Body of pancreas (tissue), 4 donors: ENCODE measurements around the gene MACROH2A2. TPM values are rescaled to one million over a fixed set of nuclear protein-coding genes. Genes with fewer than 3 reads are reported as not detected.

Experiments
- ATAC-seq: fragments of 150-250 bp; one replicate; pipeline ENCODE4 v1.9.1; 2016
- DNase-seq, 4 donors: peaks; one replicate each; pipeline ENCODE4 v3.0.0-alpha.2; 2019
- H3K27ac ChIP-seq, 4 donors: fragments of 200-600 bp; sonication (generic); 1 replicate in 3 of 4; 2 replicates in 1 of 4; pipeline versions ENCODE4 v1.5.1 to v1.6.1; 2016 to 2019; ENCODE audit warnings: mild to moderate bottlenecking in 1 of 4, mixed read lengths in 1 of 4, moderate library complexity in 1 of 4
- H3K27me3 ChIP-seq, 2 donors: fragments of 200-600 bp; sonication (generic); one replicate each; pipeline ENCODE4 v1.6.0; 2016; ENCODE audit warnings: mild to moderate bottlenecking in 1 of 2
- H3K36me3 ChIP-seq, 2 donors: fragments of 200-600 bp; sonication (generic); replicated peaks in 1 of 2; 2 replicates each; pipeline ENCODE4 v1.5.1; 2016; ENCODE audit warnings: low read depth in 2 of 2; ENCODE audit not compliant: insufficient read depth in 1 of 2
- H3K4me1 ChIP-seq: fragments of 200-600 bp; sonication (generic); one replicate; pipeline ENCODE4 v1.6.0; 2016
- H3K4me3 ChIP-seq, 2 donors: fragments of 200-600 bp; sonication (generic); 1 replicate in 1 of 2; 2 replicates in 1 of 2; pipeline ENCODE4 v1.5.1; 2016 to 2019
- H3K9me3 ChIP-seq, 3 donors: fragments of 200-600 bp; sonication (generic); 1 replicate in 2 of 3; 2 replicates in 1 of 3; pipeline ENCODE4 v1.5.1; 2016
- CTCF ChIP-seq, 7 experiments: fragments of 450-650 bp in 4 of 7; fragments of 200-600 bp in 3 of 7; sonication (generic) in 3 of 7; IDR thresholded peaks; one replicate each; pipeline ENCODE4 v1.5.1; 2016 to 2019; ENCODE audit warnings: antibody characterized with exemption in 7 of 7
- POLR2A ChIP-seq, 3 donors: fragments of 450-650 bp; IDR thresholded peaks; one replicate each; pipeline ENCODE4 v1.6.1; 2016; ENCODE audit warnings: antibody characterized with exemption in 3 of 3, mild to moderate bottlenecking in 2 of 3
- WGBS, 2 donors: methylation state at CpG; one replicate each; pipeline ENCODE4 v1.1.5; 2017; 5-methylcytosine and 5-hydroxymethylcytosine counted together
- intact Hi-C: fragments of 100-400 bp; cut with DNase I; formaldehyde crosslinking; loops from one replicate; pipeline ENCODE4 v1.15.1; 2023
- total RNA-seq, 2 donors: library from RNA; depleted of rRNA; stranded (reverse); fragments of >200 nt; gene quantifications; one replicate each; pipeline ENCODE4 v1.1.0, GENCODE V29; 2016

MACROH2A2 gene
- total RNA-seq, 2 donors from 2014 or later, result 0.99 to 10.6 TPM

- H3K27ac ChIP-seq, result no peak overlapping the region
- intact Hi-C loops, result no loop called here
- DNase-seq (no peak), ATAC-seq (no peak)
- peaks cover 30% of the 10 kb centered on the region for H3K4me1 ChIP-seq
- H3K4me3 ChIP-seq, result no peak overlapping the region
- 82 to 85% methylated on average over 4 of the region's 4 CpGs for WGBS, 2 donors
- peaks cover 0 to 4% of the 10 kb centered on the region in 2 donors for H3K27me3 ChIP-seq
- H3K36me3 ChIP-seq, result no peaks in the 10 kb centered on the region
- H3K9me3 ChIP-seq, result no peaks in the 10 kb centered on the region
- TF ChIP-seq POLR2A (IDR thresholded peaks at IDR 0.05) (no peak), CTCF (IDR thresholded peaks at IDR 0.05) (no peak)
These were observed 2.3 kb downstream of the MACROH2A2 start for GRCh38 chr10:70054902-70055301.

- no peak for ATAC-seq
- H3K36me3 ChIP-seq, result no peaks in the 10 kb centered on the region
- WGBS, 2 donors, result 90 to 93% methylated on average over 1 of the region's 1 CpG
- H3K27ac ChIP-seq, result no peak overlapping the region
- peaks cover 0 to 4% of the 10 kb centered on the region in 2 donors for H3K27me3 ChIP-seq
- DNase-seq, result no peak
- intact Hi-C loops, result no loop called here
- no peak overlapping the region for H3K4me3 ChIP-seq
- H3K4me1 ChIP-seq, result peaks cover 30% of the 10 kb centered on the region
- H3K9me3 ChIP-seq, result no peaks in the 10 kb centered on the region
- no peak for TF ChIP-seq CTCF (IDR thresholded peaks at IDR 0.05)
- no peak for TF ChIP-seq POLR2A (IDR thresholded peaks at IDR 0.05)
These were observed 2.9 kb downstream of the MACROH2A2 start for GRCh38 chr10:70055550-70055949.

GRCh38 chr10:70057306-70057705 is 4.7 kb downstream of the MACROH2A2 start:
- WGBS, 2 donors, result 55 to 60% methylated on average over 3 to 4 of the region's 4 CpGs
- H3K27ac ChIP-seq, result peak overlapping the region in 1 of 4 donors; percentile 23
- no peak for DNase-seq

GRCh38 chr10:70060389-70060788 is 7.7 kb downstream of the MACROH2A2 start:
- whole genome bisulfite sequencing, 2 donors, result 88 to 94% methylated on average over 2 of the region's 2 CpGs
- H3K4me1 ChIP-seq, result peaks cover 7% of the 10 kb centered on the region
- no peaks in the 10 kb centered on the region for H3K9me3 ChIP-seq
- DNase-seq, result no peak
- no peak for TF ChIP-seq POLR2A (IDR thresholded peaks at IDR 0.05)
- no peak for TF ChIP-seq CTCF (IDR thresholded peaks at IDR 0.05)
- H3K4me3 ChIP-seq, result no peak overlapping the region
- ATAC-seq, result no peak
- H3K36me3 ChIP-seq, result no peaks in the 10 kb centered on the region
- no peak overlapping the region for H3K27ac ChIP-seq
- intact Hi-C loops, result no loop called here
- no peaks in the 10 kb centered on the region for H3K27me3 ChIP-seq

More at GRCh38 chr10:70057306-70057705, 4.7 kb downstream of the MACROH2A2 start:
- no peak overlapping the region for H3K4me3 ChIP-seq
- intact Hi-C loops, result no loop called here
- H3K36me3 ChIP-seq, result no peaks in the 10 kb centered on the region
- no peak for TF ChIP-seq POLR2A (IDR thresholded peaks at IDR 0.05)
- TF ChIP-seq CTCF (IDR thresholded peaks at IDR 0.05), result no peak
- H3K4me1 ChIP-seq, result peaks cover 22% of the 10 kb centered on the region
- H3K27me3 ChIP-seq, result no peaks in the 10 kb centered on the region
- ATAC-seq, result no peak
- H3K9me3 ChIP-seq, result no peaks in the 10 kb centered on the region

- no peak for TF ChIP-seq POLR2A (IDR thresholded peaks at IDR 0.05)
- no peak for TF ChIP-seq CTCF (IDR thresholded peaks at IDR 0.05)
- intact Hi-C loops, result no loop called here
- 77 to 82% methylated on average over 10 of the region's 10 CpGs for WGBS, 2 donors
- H3K4me1 ChIP-seq, result no peaks in the 10 kb centered on the region
- H3K4me3 ChIP-seq, result no peak overlapping the region
- no peaks in the 10 kb centered on the region for H3K9me3 ChIP-seq
- no peaks in the 10 kb centered on the region for H3K36me3 ChIP-seq
- H3K27me3 ChIP-seq, result no peaks in the 10 kb centered on the region
- no peak for DNase-seq
- H3K27ac ChIP-seq, result no peak overlapping the region
- ATAC-seq, result no peak
These were observed 10.9 kb downstream of the MACROH2A2 start for GRCh38 chr10:70063418-70064098.
